Loucy (cell line): ENCODE results near the gene GAB2.

Source experiments
- H2AFZ ChIP-seq: fragments of 200-600 bp; sonication (generic); 2 replicates; pipeline ENCODE4 v1.6.0; 2016; ENCODE audit warnings: antibody characterized with exemption, mild to moderate bottlenecking, low read length, moderate library complexity
- H3F3A ChIP-seq: fragments of 200-600 bp; 2 replicates; pipeline ENCODE4 v1.6.0; 2016; ENCODE audit warnings: antibody characterized with exemption, low read depth, mild to moderate bottlenecking
- H3K27me3 ChIP-seq: fragments of 200-600 bp; sonication (generic); 2 replicates; pipeline ENCODE4 v1.6.1; 2014; ENCODE audit warnings: low read length, mild to moderate bottlenecking; ENCODE audit not compliant: insufficient read depth, poor library complexity, severe bottlenecking
- H3K36me3 ChIP-seq: fragments of 200-600 bp; sonication (generic); 2 replicates; pipeline ENCODE4 v1.6.1; 2016; ENCODE audit warnings: low read length; ENCODE audit not compliant: insufficient read depth
- H3K4me1 ChIP-seq: fragments of 200-600 bp; sonication (generic); 2 replicates; pipeline ENCODE4 v1.5.1; 2014; ENCODE audit warnings: low read length, mild to moderate bottlenecking; ENCODE audit not compliant: insufficient read depth, poor library complexity, severe bottlenecking
- H3K4me2 ChIP-seq: fragments of 200-600 bp; sonication (generic); 2 replicates; pipeline ENCODE4 v1.6.0; 2014; ENCODE audit warnings: antibody characterized with exemption, low read length, low read depth, mild to moderate bottlenecking; ENCODE audit not compliant: poor library complexity, severe bottlenecking
- H3K4me3 ChIP-seq: fragments of 200-600 bp; sonication (generic); 2 replicates; pipeline ENCODE4 v1.5.1; 2014; ENCODE audit warnings: low read length, mild to moderate bottlenecking, mixed read lengths; ENCODE audit not compliant: poor library complexity, severe bottlenecking
- H3K79me2 ChIP-seq: fragments of 200-600 bp; sonication (generic); 2 replicates; pipeline ENCODE4 v1.6.1; 2014; ENCODE audit warnings: low read length; ENCODE audit not compliant: insufficient read depth
- H3K9ac ChIP-seq: fragments of 200-600 bp; sonication (generic); 2 replicates; pipeline ENCODE4 v1.6.0; 2014; ENCODE audit warnings: mild to moderate bottlenecking, low read depth, low read length, moderate library complexity; ENCODE audit not compliant: poor library complexity, severe bottlenecking
- H3K9me2 ChIP-seq: fragments of 200-600 bp; sonication (generic); replicated peaks from 2 replicates; pipeline ENCODE4 v1.6.1; 2016; ENCODE audit warnings: low read depth, low read length, mixed read lengths
- H3K9me3 ChIP-seq: fragments of 200-600 bp; sonication (generic); 2 replicates; pipeline ENCODE4 v1.6.1; 2014; ENCODE audit warnings: mild to moderate bottlenecking, antibody characterized with exemption, low read length, low read depth; ENCODE audit not compliant: insufficient read depth
- H4K20me1 ChIP-seq: fragments of 200-600 bp; sonication (generic); 2 replicates; pipeline ENCODE4 v1.6.0; 2014; ENCODE audit warnings: antibody characterized with exemption, low read length, mild to moderate bottlenecking; ENCODE audit not compliant: insufficient read depth, poor library complexity, severe bottlenecking
- CTCF ChIP-seq: fragments of 200-600 bp; sonication (generic); conservative IDR thresholded peaks from 2 replicates; pipeline ENCODE4 v1.5.1; 2014; ENCODE audit warnings: mild to moderate bottlenecking, antibody characterized with exemption, low read length
- EZH2phosphoT487 ChIP-seq: fragments of 200-600 bp; IDR thresholded peaks from 2 replicates; pipeline ENCODE4 v1.6.1; 2018; ENCODE audit warnings: antibody characterized with exemption, mild to moderate bottlenecking, moderate library complexity, borderline replicate concordance

The GAB2 gene

GRCh38 chr11:78192223-78192719, 225.3 kb downstream of the GAB2 start:
- H3K27me3 ChIP-seq: no peaks in the 10 kb centered on the region
- no peaks in the 10 kb centered on the region for H3K9me2 ChIP-seq
- no peak overlapping the region for H3K4me3 ChIP-seq
- H2AFZ ChIP-seq: no peak overlapping the region
- no peaks in the 10 kb centered on the region for H3F3A ChIP-seq
- no peaks in the 10 kb centered on the region for H3K9me3 ChIP-seq
- peaks cover 18% of the 10 kb centered on the region; the same call in 1 of the 2 replicates for H3K79me2 ChIP-seq
- H3K36me3 ChIP-seq: no peaks in the 10 kb centered on the region
- no peak for TF ChIP-seq EZH2phosphoT487
- no peak for TF ChIP-seq CTCF
- H3K9ac ChIP-seq: no peak overlapping the region
- H3K4me1 ChIP-seq: peaks cover 51% of the 10 kb centered on the region
- no peaks in the 10 kb centered on the region for H4K20me1 ChIP-seq
- peak overlapping the region; percentile 28 for H3K4me2 ChIP-seq

- TF ChIP-seq CTCF: no peak
- TF ChIP-seq EZH2phosphoT487: no peak
- H3K4me1 ChIP-seq: peaks cover 53% of the 10 kb centered on the region
- H3F3A ChIP-seq: no peaks in the 10 kb centered on the region
- H3K79me2 ChIP-seq: peaks cover 18% of the 10 kb centered on the region; the same call in 1 of the 2 replicates
- no peak overlapping the region for H2AFZ ChIP-seq
- H3K4me2 ChIP-seq: peak overlapping the region; percentile 92
- no peak overlapping the region for H3K4me3 ChIP-seq
- H3K9me2 ChIP-seq: no peaks in the 10 kb centered on the region
- H3K9ac ChIP-seq: no peak overlapping the region
- H3K9me3 ChIP-seq: no peaks in the 10 kb centered on the region
- no peaks in the 10 kb centered on the region for H3K27me3 ChIP-seq
- no peaks in the 10 kb centered on the region for H4K20me1 ChIP-seq
- H3K36me3 ChIP-seq: no peaks in the 10 kb centered on the region
These were observed 226.6 kb downstream of the GAB2 start for GRCh38 chr11:78190871-78191538.

- TF ChIP-seq EZH2phosphoT487: no peak
- no peak for TF ChIP-seq CTCF
- Histone ChIP-seq H3K27me3 (no peaks in the 10 kb centered on the region), H3K36me3 (no peaks in the 10 kb centered on the region), H3K9me3 (no peaks in the 10 kb centered on the region), H3K79me2 (peaks cover 18% of the 10 kb centered on the region; the same call in 1 of the 2 replicates), H3F3A (no peaks in the 10 kb centered on the region), H3K4me3 (peak overlapping the region; percentile 87), H2AFZ (no peak overlapping the region), H3K9ac (peak overlapping the region; percentile 75), H3K4me1 (peaks cover 53% of the 10 kb centered on the region), H3K4me2 (peak overlapping the region; percentile 92), H3K9me2 (no peaks in the 10 kb centered on the region), H4K20me1 (no peaks in the 10 kb centered on the region)
These were observed 227.2 kb downstream of the GAB2 start for GRCh38 chr11:78190374-78190773.
